Transverse colon (tissue), 4 donors: ENCODE data around the gene PLXND1. TPM values are rescaled to one million over a fixed set of nuclear protein-coding genes. Genes with fewer than 3 reads are reported as not detected.

Experiments
- DNase-seq: peaks from one replicate; pipeline ENCODE4 v3.0.0-alpha.2; 2019
- H3K27ac ChIP-seq, 4 donors: fragments of 200-600 bp; sonication (generic); 2 replicates each; pipeline ENCODE4 v1.5.1; 2016 to 2018; ENCODE audit warnings: inconsistent platforms in 4 of 4
- H3K27me3 ChIP-seq: fragments of 200-600 bp; sonication (generic); 2 replicates; pipeline ENCODE4 v1.5.1; 2017; ENCODE audit warnings: inconsistent platforms
- H3K36me3 ChIP-seq, 4 donors: fragments of 200-600 bp; sonication (generic); 2 replicates each; pipeline ENCODE4 v1.5.1; 2017 to 2019; ENCODE audit warnings: inconsistent platforms in 4 of 4
- H3K4me1 ChIP-seq, 4 donors: fragments of 200-600 bp; sonication (generic); 2 replicates each; pipeline ENCODE4 v1.5.1; 2017 to 2020; ENCODE audit warnings: inconsistent platforms in 4 of 4
- H3K4me3 ChIP-seq, 4 donors: fragments of 200-600 bp; sonication (generic); 1 replicate in 1 of 4; 2 replicates in 3 of 4; pipeline versions ENCODE4 v1.5.1 to v1.6.1; 2017 to 2019; ENCODE audit warnings: inconsistent platforms in 4 of 4
- H3K9me3 ChIP-seq, 2 donors: fragments of 200-600 bp; sonication (generic); 2 replicates each; pipeline ENCODE4 v1.5.1; 2017 to 2019; ENCODE audit warnings: inconsistent platforms in 2 of 2
- CTCF ChIP-seq, 5 experiments: fragments of 200-600 bp in 3 of 5; fragments of 450-650 bp in 2 of 5; sonication (generic) in 3 of 5; IDR thresholded peaks; 1 replicate in 2 of 5; 2 replicates in 3 of 5; pipeline ENCODE4 v1.5.1; 2016 to 2017; ENCODE audit warnings: antibody characterized with exemption in 5 of 5, inconsistent platforms in 3 of 5, mild to moderate bottlenecking in 2 of 5, moderate library complexity in 1 of 5
- EP300 ChIP-seq: sonication (generic); formaldehyde crosslinking; IDR thresholded peaks from one replicate; pipeline ENCODE4 v1.6.1; 2017; ENCODE audit warnings: antibody characterized with exemption, low read depth
- POLR2A ChIP-seq: fragments of 450-650 bp; IDR thresholded peaks from one replicate; pipeline ENCODE4 v1.6.1; 2016; ENCODE audit warnings: antibody characterized with exemption, mild to moderate bottlenecking, moderate library complexity
- POLR2AphosphoS5 ChIP-seq, 3 donors: sonication (generic); formaldehyde crosslinking; IDR thresholded peaks; one replicate each; pipeline ENCODE4 v1.6.1; 2016; ENCODE audit warnings: antibody characterized with exemption in 3 of 3
- WGBS, 2 donors: methylation state at CpG; one replicate each; pipeline ENCODE4 v1.1.5; 2018; ENCODE audit warnings: low coverage in 1 of 2; 5-methylcytosine and 5-hydroxymethylcytosine counted together
- in situ Hi-C, 4 donors: fragments of 200-750 bp; cut with MboI; loops; one replicate each; pipeline versions ENCODE4 v1.15.0 to v1.15.1; 2017; ENCODE audit warnings: low sequenced_read_pairs in 3 of 4, low pct_ligation_motif_present in 1 of 4, low pct_unique_long_range_greater_than_20kb in 1 of 4
- intact Hi-C: fragments of 100-400 bp; cut with DNase I; formaldehyde crosslinking; loops from one replicate; pipeline ENCODE4 v1.15.1; 2023; ENCODE audit warnings: low total_unique reads
- total RNA-seq, 4 donors: library from RNA; depleted of rRNA; stranded (reverse); fragments of >200 nt; gene quantifications; one replicate each; pipeline ENCODE4 v1.1.0, GENCODE V29; 2016

Gene PLXND1
- total RNA-seq, 4 donors from 2014 or later: 26.4 to 71.8 (median 35.8) TPM

GRCh38 chr3:129590215-129590614, 16.3 kb downstream of the PLXND1 start:
- WGBS, 2 donors: 84 to 100% methylated on average over 4 to 8 of the region's 8 CpGs
- in situ Hi-C loops: no loop called here
- TF ChIP-seq POLR2A (no peak), POLR2AphosphoS5 (IDR thresholded peaks at IDR 0.05) (no peak), EP300 (no peak), CTCF (IDR thresholded peaks at IDR 0.05) (no peak)
- Histone ChIP-seq H3K4me3 (no peak overlapping the region), H3K36me3 (no peaks in the 10 kb centered on the region), H3K4me1 (peaks cover 8 to 40% (median 29%) of the 10 kb centered on the region in 4 donors), H3K9me3 (no peaks in the 10 kb centered on the region), H3K27ac (no peak overlapping the region), H3K27me3 (no peaks in the 10 kb centered on the region)
- no peak for DNase-seq
- intact Hi-C loops: loop anchor here (5.0 kb wide), 1 partner anchor 1468 kb away; the partner anchor contains the start of gene RUVBL1

GRCh38 chr3:129587566-129588210, 18.8 kb downstream of the PLXND1 start:
- 90% methylated on average over 10 of the region's 10 CpGs; no CpG with 5 or more reads in 1 of the 2 donors for WGBS, 2 donors
- in situ Hi-C loops: no loop called here
- peak overlapping the region in 2 of 4 donors; percentile 21 to 23 for H3K27ac ChIP-seq
- no peaks in the 10 kb centered on the region for H3K36me3 ChIP-seq
- no peaks in the 10 kb centered on the region for H3K9me3 ChIP-seq
- H3K27me3 ChIP-seq: no peaks in the 10 kb centered on the region
- DNase-seq: no peak
- TF ChIP-seq EP300: no peak
- no peak for TF ChIP-seq POLR2A
- no peak for TF ChIP-seq CTCF (IDR thresholded peaks at IDR 0.05)
- no peak for TF ChIP-seq POLR2AphosphoS5 (IDR thresholded peaks at IDR 0.05)
- peaks cover 0 to 15% (median 4%) of the 10 kb centered on the region in 4 donors for H3K4me1 ChIP-seq
- intact Hi-C loops: no loop called here
- H3K4me3 ChIP-seq: no peak overlapping the region

GRCh38 chr3:129586746-129587430, 19.6 kb downstream of the PLXND1 start:
- Histone ChIP-seq H3K27me3 (no peaks in the 10 kb centered on the region), H3K27ac (peak overlapping the region in 2 of 4 donors; percentile 21 to 23), H3K36me3 (no peaks in the 10 kb centered on the region), H3K9me3 (no peaks in the 10 kb centered on the region), H3K4me1 (peaks cover 0 to 13% (median 4%) of the 10 kb centered on the region in 4 donors), H3K4me3 (no peak overlapping the region)
- in situ Hi-C loops (no loop called here), intact Hi-C loops (no loop called here)
- 67 to 73% methylated on average over 3 to 15 of the region's 17 CpGs for WGBS, 2 donors
- DNase-seq: no peak
- TF ChIP-seq EP300: no peak
- TF ChIP-seq POLR2A: no peak
- TF ChIP-seq CTCF (IDR thresholded peaks at IDR 0.05): no peak

- H3K27me3 ChIP-seq: no peaks in the 10 kb centered on the region
- peaks cover 0 to 13% (median 4%) of the 10 kb centered on the region in 4 donors for H3K4me1 ChIP-seq
- no peak overlapping the region for H3K4me3 ChIP-seq
- DNase-seq: no peak
- no peak overlapping the region for H3K27ac ChIP-seq
- H3K36me3 ChIP-seq: no peaks in the 10 kb centered on the region
- 93 to 94% methylated on average over 3 to 27 of the region's 27 CpGs for WGBS, 2 donors
- no peaks in the 10 kb centered on the region for H3K9me3 ChIP-seq
- TF ChIP-seq EP300 (no peak), POLR2A (no peak), POLR2AphosphoS5 (IDR thresholded peaks at IDR 0.05) (no peak)
- intact Hi-C loops (no loop called here), in situ Hi-C loops (no loop called here)
Observed at GRCh38 chr3:129585949-129586657, 20.4 kb downstream of the PLXND1 start.
